IMR-90 (cell line): ENCODE measurements around the gene ENOX1. TPM values are rescaled to one million over a fixed set of nuclear protein-coding genes. Genes with fewer than 3 reads are reported as not detected.
A peak's percentile ranks its signal among the peaks of the same experiment; 100 is the strongest.

Source experiments
- ATAC-seq: fragments of 200-7000 bp; cut with Tn5 transposase; 2 replicates; pipeline ENCODE4 v1.9.1; 2020; ENCODE audit warnings: low read depth, mild to moderate bottlenecking, moderate library complexity
- BruUV-seq: library from RNA; stranded (reverse); fragments of 400-500 nt; replicated peaks from 2 replicates; lab custom pipeline; 2021; lab: Mats Ljungman, UMichigan
- CTCF ChIA-PET: fragments of 300-600 bp; formaldehyde crosslinking; extraction: SDS; loops from one replicate; lab custom pipeline; 2021; ENCODE audit warnings: antibody characterized with exemption; lab: Yijun Ruan, JAX
- POLR2A ChIA-PET: fragments of 300-600 bp; sonication (Branson Sonifier 250); formaldehyde crosslinking; loops from one replicate; lab custom pipeline; 2022; ENCODE audit warnings: antibody characterized with exemption; ENCODE audit not compliant: unreplicated experiment; lab: Charles Lee
- DNase-seq: peaks from one replicate; pipeline ENCODE4 v3.0.0; 2013
- H2AFZ ChIP-seq: replicated peaks from 2 replicates; pipeline ENCODE3; 2013; ENCODE audit warnings: low read length, mild to moderate bottlenecking; ENCODE audit not compliant: poor library complexity
- H2AK5ac ChIP-seq: 2 replicates; pipeline ENCODE4 v1.6.1; 2013; ENCODE audit warnings: low read depth, low read length, inconsistent platforms
- H2AK9ac ChIP-seq: replicated peaks from 2 replicates; pipeline ENCODE3; 2013; ENCODE audit warnings: mild to moderate bottlenecking, low read depth, low read length, moderate library complexity; ENCODE audit not compliant: poor library complexity
- H2BK120ac ChIP-seq: 2 replicates; pipeline ENCODE4 v1.6.1; 2013; ENCODE audit warnings: low read depth, low read length, inconsistent platforms
- H2BK15ac ChIP-seq: 3 replicates; pipeline ENCODE4 v1.6.1; 2013; ENCODE audit warnings: low read depth, low read length, inconsistent platforms
- H2BK20ac ChIP-seq: 2 replicates; pipeline ENCODE4 v1.6.1; 2013; ENCODE audit warnings: low read depth, mild to moderate bottlenecking, inconsistent platforms, low read length, moderate library complexity
- H2BK5ac ChIP-seq: 2 replicates; pipeline ENCODE4 v1.6.1; 2013; ENCODE audit warnings: mild to moderate bottlenecking, low read depth, low read length, inconsistent platforms; ENCODE audit not compliant: poor library complexity, severe bottlenecking
- H3K14ac ChIP-seq: replicated peaks from 2 replicates; pipeline ENCODE4 v1.6.1; 2013; ENCODE audit warnings: low read depth, low read length, inconsistent platforms
- H3K18ac ChIP-seq: 2 replicates; pipeline ENCODE4 v1.6.1; 2013; ENCODE audit warnings: low read depth, low read length, control low read depth
- H3K23ac ChIP-seq: 2 replicates; pipeline ENCODE4 v1.6.1; 2013; ENCODE audit warnings: low read depth, low read length, inconsistent platforms
- H3K27ac ChIP-seq: 2 replicates; pipeline ENCODE4 v1.5.1; 2013; ENCODE audit warnings: mild to moderate bottlenecking, control low read depth, low read length; ENCODE audit not compliant: insufficient read depth
- H3K27me3 ChIP-seq: 2 replicates; pipeline ENCODE4 v1.6.1; 2013; ENCODE audit warnings: low read length; ENCODE audit not compliant: control insufficient read depth, insufficient read depth
- H3K36me3 ChIP-seq: 2 replicates; pipeline ENCODE4 v1.6.1; 2013; ENCODE audit warnings: low read length, mixed read lengths; ENCODE audit not compliant: control insufficient read depth, insufficient read depth
- H3K4ac ChIP-seq: 2 replicates; pipeline ENCODE4 v1.6.1; 2013; ENCODE audit warnings: low read depth, low read length, inconsistent platforms
- H3K4me1 ChIP-seq: 2 replicates; pipeline ENCODE4 v1.6.1; 2013; ENCODE audit warnings: low read length, mixed read lengths; ENCODE audit not compliant: control insufficient read depth, insufficient read depth
- H3K4me2 ChIP-seq: 2 replicates; pipeline ENCODE4 v1.6.1; 2013; ENCODE audit warnings: low read depth, mild to moderate bottlenecking, control low read depth, low read length, moderate library complexity
- H3K4me3 ChIP-seq: 2 replicates; pipeline ENCODE4 v1.5.1; 2013; ENCODE audit warnings: low read depth, mild to moderate bottlenecking, control low read depth, low read length, moderate library complexity; ENCODE audit not compliant: insufficient read depth
- H3K56ac ChIP-seq: 2 replicates; pipeline ENCODE4 v1.6.1; 2013; ENCODE audit warnings: low read length, inconsistent platforms; ENCODE audit not compliant: insufficient read depth; ENCODE audit errors: extremely low read depth
- H3K79me1 ChIP-seq, 2 experiments: 2 replicates each; pipeline ENCODE4 v1.6.1; 2013; ENCODE audit warnings: low read length in 2 of 2, inconsistent platforms in 1 of 2, low read depth in 1 of 2
- H3K9ac ChIP-seq: 2 replicates; pipeline ENCODE4 v1.6.1; 2013; ENCODE audit warnings: low read depth, low read length, control low read depth
- H3K9me1 ChIP-seq: 2 replicates; pipeline ENCODE4 v1.6.1; 2013; ENCODE audit warnings: low read length, inconsistent platforms; ENCODE audit not compliant: insufficient read depth
- H3K9me3 ChIP-seq: 2 replicates; pipeline ENCODE4 v1.6.1; 2013; ENCODE audit warnings: low read length; ENCODE audit not compliant: control insufficient read depth, insufficient read depth
- H4K20me1 ChIP-seq: 2 replicates; pipeline ENCODE4 v1.6.1; 2013; ENCODE audit warnings: low read length, inconsistent platforms; ENCODE audit not compliant: insufficient read depth
- H4K5ac ChIP-seq: 2 replicates; pipeline ENCODE4 v1.6.1; 2013; ENCODE audit warnings: mild to moderate bottlenecking, low read depth, low read length, control low read depth
- H4K8ac ChIP-seq, 2 experiments: 2 replicates each; pipeline ENCODE4 v1.6.1; 2013; ENCODE audit warnings: low read depth in 2 of 2, low read length in 2 of 2, control low read depth in 1 of 2, inconsistent platforms in 1 of 2
- H4K91ac ChIP-seq: 2 replicates; pipeline ENCODE4 v1.6.1; 2013; ENCODE audit warnings: low read depth, low read length, inconsistent platforms; ENCODE audit not compliant: insufficient read depth
- BHLHE40 ChIP-seq: fragments of 150-350 bp; IDR thresholded peaks from 2 replicates; pipeline ENCODE4 v1.6.1; 2016; ENCODE audit warnings: mild to moderate bottlenecking, low read depth, low read length
- CEBPB ChIP-seq: IDR thresholded peaks from 2 replicates; pipeline ENCODE4 v1.6.1; 2012; ENCODE audit warnings: low read depth, low read length, improper control_type of control experiment
- CHD1 ChIP-seq: IDR thresholded peaks from 2 replicates; pipeline ENCODE4 v1.6.1; 2012; ENCODE audit warnings: low read depth, low read length, improper control_type of control experiment
- CTCF ChIP-seq: conservative IDR thresholded peaks from 2 replicates; pipeline ENCODE4 v1.5.1; 2012; ENCODE audit warnings: mild to moderate bottlenecking, low read depth, low read length, improper control_type of control experiment
- ELK1 ChIP-seq: fragments of 150-350 bp; IDR thresholded peaks from 2 replicates; pipeline ENCODE4 v1.6.1; 2016; ENCODE audit warnings: low read depth, mild to moderate bottlenecking, low read length, moderate library complexity, borderline replicate concordance
- FOS ChIP-seq: fragments of 150-350 bp; IDR thresholded peaks from 2 replicates; pipeline ENCODE4 v1.6.1; 2016; ENCODE audit warnings: low read depth, low read length
- MAFK ChIP-seq: IDR thresholded peaks from 2 replicates; pipeline ENCODE4 v1.6.1; 2012; ENCODE audit warnings: low read depth, low read length, improper control_type of control experiment
- MAZ ChIP-seq: IDR thresholded peaks from 2 replicates; pipeline ENCODE4 v1.6.1; 2012; ENCODE audit warnings: low read depth, mild to moderate bottlenecking, low read length, improper control_type of control experiment, moderate library complexity, borderline replicate concordance
- MXI1 ChIP-seq: IDR thresholded peaks from 2 replicates; pipeline ENCODE4 v1.6.1; 2012; ENCODE audit warnings: low read depth, mild to moderate bottlenecking, low read length, moderate library complexity, borderline replicate concordance
- NFE2L2 ChIP-seq: fragments of 150-350 bp; IDR thresholded peaks from 2 replicates; pipeline ENCODE4 v1.6.1; 2016; ENCODE audit warnings: low read depth, mild to moderate bottlenecking, low read length
- POLR2A ChIP-seq: IDR thresholded peaks from 2 replicates; pipeline ENCODE4 v1.6.1; 2012; ENCODE audit warnings: mild to moderate bottlenecking, low read depth, low read length
- RAD21 ChIP-seq: IDR thresholded peaks from 2 replicates; pipeline ENCODE4 v1.6.1; 2012; ENCODE audit warnings: low read length, improper control_type of control experiment
- RCOR1 ChIP-seq: IDR thresholded peaks from 2 replicates; pipeline ENCODE4 v1.6.1; 2012; ENCODE audit warnings: mild to moderate bottlenecking, low read length, improper control_type of control experiment; ENCODE audit not compliant: insufficient replicate concordance
- RFX5 ChIP-seq: IDR thresholded peaks from 2 replicates; pipeline ENCODE4 v1.8.0; 2012; ENCODE audit warnings: low read depth, mild to moderate bottlenecking, low read length, moderate library complexity
- SMC3 ChIP-seq: fragments of 150-350 bp; IDR thresholded peaks from 2 replicates; pipeline ENCODE4 v1.6.1; 2016; ENCODE audit warnings: low read depth, mild to moderate bottlenecking, antibody characterized with exemption, low read length, moderate library complexity
- USF2 ChIP-seq: fragments of 150-350 bp; IDR thresholded peaks from 2 replicates; pipeline ENCODE4 v1.6.1; 2017; ENCODE audit warnings: mild to moderate bottlenecking, antibody characterized with exemption, low read length, low read depth
- WGBS, 2 experiments: methylation state at CpG; one replicate each; pipeline versions ENCODE4 v1.1.5 to v1.1.7; 2013; ENCODE audit warnings: missing lambda C conversion rate in 2 of 2; ENCODE audit not compliant: insufficient read length in 1 of 2; ENCODE audit errors: extremely low coverage in 2 of 2; 5-methylcytosine and 5-hydroxymethylcytosine counted together
- dilution Hi-C: fragments of 300-500 bp; cut with HindIII; formaldehyde crosslinking; loops from one replicate; pipeline ENCODE4 v1.14.3; 2018; ENCODE audit warnings: low sequenced_read_pairs; ENCODE audit not compliant: unreplicated experiment
- in situ Hi-C: fragments of 300-500 bp; cut with MboI; formaldehyde crosslinking; loops from 3 replicates; pipeline ENCODE4 v1.14.3; 2019; ENCODE audit warnings: low sequenced_read_pairs, inconsistent platforms, mixed read lengths
- intact Hi-C: fragments of 100-400 bp; cut with micrococcal nuclease; formaldehyde crosslinking; loops from 2 replicates; pipeline ENCODE4 v1.10.0; 2022
- polyA plus RNA-seq, 3 experiments: library from polyadenylated mRNA; depleted of rRNA; stranded (reverse); fragments of >200 nt; gene quantifications; 2 replicates each; pipeline ENCODE4 v1.2.3, GENCODE V29; 2012; ENCODE audit warnings: low replicate concordance in 1 of 3
- total RNA-seq: library from RNA; depleted of rRNA; stranded (reverse); fragments of >200 nt; gene quantifications from 2 replicates; pipeline ENCODE4 v1.2.3, GENCODE V29; 2012

ENOX1 gene
- total and polyA plus RNA-seq, 2 of the 4 experiments (the other 2 are of a cell fraction): 0.99 to 1.3 TPM

GRCh38 chr13:43469791-43470190 is 317.0 kb downstream of the ENOX1 start:
- Histone ChIP-seq H3K56ac (no peak overlapping the region), H2AFZ (no peak overlapping the region), H3K18ac (no peak overlapping the region), H3K4ac (no peak overlapping the region), H2AK9ac (no peak overlapping the region), H3K23ac (no peak overlapping the region), H3K4me2 (no peak overlapping the region), H3K27ac (no peak overlapping the region), H3K36me3 (no peaks in the 10 kb centered on the region), H3K9me3 (no peaks in the 10 kb centered on the region), H4K8ac (no peak overlapping the region), H3K9me1 (no peaks in the 10 kb centered on the region), H2BK120ac (no peak overlapping the region), H3K27me3 (no peaks in the 10 kb centered on the region), H3K4me3 (no peak overlapping the region), H3K79me1 (no peaks in the 10 kb centered on the region), H2BK5ac (no peak overlapping the region), H4K20me1 (no peaks in the 10 kb centered on the region), H2BK15ac (no peak overlapping the region), H2BK20ac (no peak overlapping the region), H4K91ac (no peak overlapping the region), H2AK5ac (no peak overlapping the region), H3K9ac (no peak overlapping the region), H3K14ac (no peak overlapping the region), H3K4me1 (no peaks in the 10 kb centered on the region), H4K5ac (no peak overlapping the region)
- no CpG with 5 or more reads among the region's 1 CpG for WGBS, 2 experiments
- TF ChIP-seq BHLHE40: no peak
- TF ChIP-seq POLR2A: no peak
- no peak for TF ChIP-seq SMC3
- TF ChIP-seq RFX5: no peak
- no peak for TF ChIP-seq CEBPB
- no peak for TF ChIP-seq FOS
- no peak for TF ChIP-seq RCOR1
- no peak for TF ChIP-seq MAZ
- no peak for TF ChIP-seq CTCF
- no peak for TF ChIP-seq CHD1
- TF ChIP-seq MXI1: no peak
- no peak for TF ChIP-seq MAFK
- no peak for TF ChIP-seq NFE2L2
- TF ChIP-seq ELK1: no peak
- TF ChIP-seq USF2: no peak
- TF ChIP-seq RAD21: no peak
- DNase-seq (peak; percentile 11), ATAC-seq (no peak; the same call in 1 of the 2 replicates)
- BruUV-seq: no TSS peak
- POLR2A ChIA-PET: no interaction called here
- dilution Hi-C loops: no loop called here
- in situ Hi-C loops: no loop called here
- intact Hi-C loops: no loop called here
- CTCF ChIA-PET: interaction anchor here (0.6 kb wide), 1 partner anchor 260 kb away, joined by 3 read pairs; no protein-coding TSS in a partner anchor
